Smooth muscle cell (in vitro differentiated cells): ENCODE results near the gene LRRN3. TPM values are rescaled to one million over a fixed set of nuclear protein-coding genes. Genes with fewer than 3 reads are reported as not detected.

ENCODE experiments used
- DNase-seq: peaks from one replicate; lab custom pipeline; 2025; ENCODE audit not compliant: unreplicated experiment; lab: John Stamatoyannopoulos, UW
- H2AFZ ChIP-seq: fragments of 200-600 bp; sonication (generic); 2 replicates; pipeline ENCODE4 v1.6.0; 2016; ENCODE audit warnings: antibody characterized with exemption, low read depth, mild to moderate bottlenecking
- H3F3A ChIP-seq: fragments of 200-600 bp; sonication (generic); 2 replicates; pipeline ENCODE4 v1.6.0; 2017; ENCODE audit warnings: antibody characterized with exemption, low read depth
- H3K27ac ChIP-seq: fragments of 200-600 bp; sonication (generic); 2 replicates; pipeline ENCODE4 v1.5.1; 2016; ENCODE audit warnings: low read depth, mild to moderate bottlenecking
- H3K27me3 ChIP-seq: fragments of 200-600 bp; sonication (generic); 2 replicates; pipeline ENCODE4 v1.6.1; 2016; ENCODE audit warnings: low read depth, mild to moderate bottlenecking
- H3K36me3 ChIP-seq: fragments of 200-600 bp; sonication (generic); 2 replicates; pipeline ENCODE4 v1.5.1; 2016; ENCODE audit warnings: low read depth
- H3K4me1 ChIP-seq: fragments of 200-600 bp; sonication (generic); 2 replicates; pipeline ENCODE4 v1.5.1; 2016; ENCODE audit warnings: low read depth
- H3K4me2 ChIP-seq: fragments of 200-600 bp; sonication (generic); 2 replicates; pipeline ENCODE4 v1.6.0; 2016; ENCODE audit warnings: mild to moderate bottlenecking
- H3K4me3 ChIP-seq: fragments of 200-600 bp; sonication (generic); 2 replicates; pipeline ENCODE4 v1.5.1; 2016; ENCODE audit warnings: mild to moderate bottlenecking
- H3K79me2 ChIP-seq: fragments of 200-600 bp; sonication (generic); 2 replicates; pipeline ENCODE4 v1.6.0; 2016; ENCODE audit warnings: low read depth, mild to moderate bottlenecking
- H3K9ac ChIP-seq: fragments of 200-600 bp; sonication (generic); 2 replicates; pipeline ENCODE4 v1.6.0; 2016; ENCODE audit warnings: low read depth
- H3K9me3 ChIP-seq: fragments of 200-600 bp; sonication (generic); replicated peaks from 2 replicates; pipeline ENCODE4 v1.5.1; 2016; ENCODE audit warnings: low read depth
- H4K20me1 ChIP-seq: fragments of 200-600 bp; sonication (generic); 2 replicates; pipeline ENCODE4 v1.6.0; 2016; ENCODE audit warnings: low read depth
- WGBS: methylation state at CpG from one replicate; pipeline ENCODE4 v1.1.7; 2016; ENCODE audit warnings: low lambda C conversion rate; 5-methylcytosine and 5-hydroxymethylcytosine counted together
- polyA plus RNA-seq: library from polyadenylated mRNA; unstranded; fragments of >200 nt; fragmentation: Nextera tagmentation; extraction: Ambion mirVana; gene quantifications from 2 replicates; pipeline ENCODE4 v1.2.1, GENCODE V29; 2016
- total RNA-seq: library from RNA; depleted of rRNA; stranded (reverse); fragments of >200 nt; gene quantifications from 2 replicates; pipeline ENCODE4 v1.2.3, GENCODE V29; 2014
- TF ChIP-seq, protein P1 (sequence below): fragments of 200-600 bp; sonication (generic); IDR thresholded peaks from 2 replicates; pipeline ENCODE4 v1.5.1; 2017; ENCODE audit warnings: borderline replicate concordance, mild to moderate bottlenecking, antibody characterized with exemption; ENCODE audit not compliant: insufficient read depth, poor library complexity, severe bottlenecking

Gene LRRN3
- total and polyA plus RNA-seq, 2 experiments from 2014 or later, result 4.5 to 5.8 TPM

DNA sequence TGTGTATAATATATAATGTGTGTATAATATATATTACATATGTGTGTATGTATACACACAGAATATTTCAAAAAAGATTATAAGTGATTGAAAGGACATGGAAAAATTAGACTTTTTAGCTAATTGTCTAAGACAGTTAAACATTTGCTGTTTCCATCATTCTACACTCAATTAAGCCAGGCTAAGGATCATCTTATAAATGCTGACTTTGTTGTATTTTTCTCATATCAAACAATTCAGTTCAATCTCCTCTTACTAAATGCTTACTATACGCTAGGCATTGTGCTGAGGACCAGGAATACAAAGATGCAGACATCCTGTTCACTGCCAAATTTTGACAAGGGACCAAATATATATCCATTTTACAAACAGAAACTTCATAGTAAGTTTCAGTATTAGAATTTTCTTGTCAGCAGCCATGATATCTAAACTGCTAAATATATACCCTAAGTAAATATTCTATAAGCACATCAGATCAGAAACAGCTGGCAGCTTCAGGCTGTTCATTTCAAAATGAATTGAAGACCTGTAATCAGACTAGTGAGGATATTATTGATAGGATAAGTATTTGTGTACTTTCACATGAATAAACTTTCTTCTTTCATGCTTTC is 10.3 kb upstream of the LRRN3 start:
- no peaks in the 10 kb centered on the region for H3K9me3 ChIP-seq
- TF ChIP-seq, protein P1, sequence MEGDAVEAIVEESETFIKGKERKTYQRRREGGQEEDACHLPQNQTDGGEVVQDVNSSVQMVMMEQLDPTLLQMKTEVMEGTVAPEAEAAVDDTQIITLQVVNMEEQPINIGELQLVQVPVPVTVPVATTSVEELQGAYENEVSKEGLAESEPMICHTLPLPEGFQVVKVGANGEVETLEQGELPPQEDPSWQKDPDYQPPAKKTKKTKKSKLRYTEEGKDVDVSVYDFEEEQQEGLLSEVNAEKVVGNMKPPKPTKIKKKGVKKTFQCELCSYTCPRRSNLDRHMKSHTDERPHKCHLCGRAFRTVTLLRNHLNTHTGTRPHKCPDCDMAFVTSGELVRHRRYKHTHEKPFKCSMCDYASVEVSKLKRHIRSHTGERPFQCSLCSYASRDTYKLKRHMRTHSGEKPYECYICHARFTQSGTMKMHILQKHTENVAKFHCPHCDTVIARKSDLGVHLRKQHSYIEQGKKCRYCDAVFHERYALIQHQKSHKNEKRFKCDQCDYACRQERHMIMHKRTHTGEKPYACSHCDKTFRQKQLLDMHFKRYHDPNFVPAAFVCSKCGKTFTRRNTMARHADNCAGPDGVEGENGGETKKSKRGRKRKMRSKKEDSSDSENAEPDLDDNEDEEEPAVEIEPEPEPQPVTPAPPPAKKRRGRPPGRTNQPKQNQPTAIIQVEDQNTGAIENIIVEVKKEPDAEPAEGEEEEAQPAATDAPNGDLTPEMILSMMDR, result no peak
- H3F3A ChIP-seq, result no peaks in the 10 kb centered on the region
- no peak for DNase-seq
- no peak overlapping the region for H3K4me3 ChIP-seq
- no peaks in the 10 kb centered on the region for H3K36me3 ChIP-seq
- H3K27ac ChIP-seq, result no peak overlapping the region
- no peaks in the 10 kb centered on the region for H3K79me2 ChIP-seq
- H3K27me3 ChIP-seq, result no peaks in the 10 kb centered on the region
- H4K20me1 ChIP-seq, result no peaks in the 10 kb centered on the region
- WGBS, result 97% methylated on average over 1 of the region's 1 CpG
- peaks cover 17% of the 10 kb centered on the region for H3K4me1 ChIP-seq
- H2AFZ ChIP-seq, result no peak overlapping the region
- no peak overlapping the region for H3K9ac ChIP-seq
- no peak overlapping the region for H3K4me2 ChIP-seq

DNA sequence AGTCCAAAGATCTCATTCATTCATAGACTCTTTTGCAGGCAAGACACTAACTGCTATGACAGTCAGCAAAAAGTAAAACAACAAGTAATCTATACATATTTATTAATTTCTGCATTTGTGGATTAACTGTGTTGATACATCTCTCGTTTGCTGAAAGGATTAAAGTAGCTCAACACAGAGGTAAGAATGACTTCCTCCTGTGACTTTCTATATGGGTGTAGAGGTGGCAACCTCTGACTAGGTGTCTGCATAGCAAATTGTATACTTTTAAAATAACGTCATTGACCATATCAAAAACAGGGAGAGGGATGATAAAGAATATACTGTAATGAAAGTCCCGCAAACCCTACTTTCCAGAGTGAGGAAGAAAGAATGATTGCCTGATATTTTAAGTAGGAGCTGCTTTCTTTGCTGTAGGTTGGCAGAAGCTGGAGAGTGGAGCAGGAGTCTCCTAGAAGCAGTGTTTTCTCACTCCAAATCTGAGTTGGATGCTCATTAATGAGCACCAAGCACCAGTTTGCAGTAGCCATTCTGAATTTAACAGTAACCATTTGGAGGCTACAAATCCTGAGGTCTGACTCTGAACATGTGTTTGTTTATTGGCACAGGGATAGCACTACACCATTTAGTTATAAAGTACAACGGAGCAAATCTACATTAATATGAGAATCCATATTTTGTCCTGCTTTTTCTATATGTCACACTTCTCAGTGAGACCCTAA is 9.2 kb upstream of the LRRN3 start:
- WGBS, result 91% methylated on average over 4 of the region's 4 CpGs
- Histone ChIP-seq H3K9me3 (no peaks in the 10 kb centered on the region), H3K36me3 (no peaks in the 10 kb centered on the region), H3K4me2 (peak overlapping the region; percentile 55), H3K79me2 (no peaks in the 10 kb centered on the region), H3K27ac (peak overlapping the region; percentile 87), H3F3A (no peaks in the 10 kb centered on the region), H3K27me3 (no peaks in the 10 kb centered on the region), H3K4me1 (peaks cover 17% of the 10 kb centered on the region), H3K4me3 (no peak overlapping the region), H2AFZ (peak overlapping the region; percentile 54), H4K20me1 (no peaks in the 10 kb centered on the region), H3K9ac (peak overlapping the region; percentile 75)
- no peak for DNase-seq
- TF ChIP-seq, protein P1, result no peak

DNA sequence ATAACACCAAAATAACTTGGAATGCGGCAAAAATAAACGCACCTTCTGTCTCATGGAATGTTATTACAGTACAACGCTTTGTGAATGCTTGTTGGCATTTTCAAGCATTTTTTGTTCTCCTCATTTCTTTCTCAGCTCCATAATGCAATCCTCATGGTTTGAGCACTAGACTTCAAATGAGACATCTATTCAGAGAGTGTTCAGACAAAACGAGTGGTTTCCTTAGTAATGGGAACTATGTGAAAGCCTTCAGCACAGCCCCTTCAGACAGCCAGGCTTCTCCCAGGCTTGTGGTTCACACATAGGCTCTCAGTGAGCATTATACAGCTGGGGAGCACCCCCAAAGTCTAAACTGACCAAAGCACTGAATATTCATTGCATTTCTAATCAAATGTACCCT is 8.6 kb upstream of the LRRN3 start:
- H3K27ac ChIP-seq, result peak overlapping the region; percentile 87
- WGBS, result 47% methylated on average over 4 of the region's 4 CpGs
- TF ChIP-seq, protein P1, result no peak
- H3K9me3 ChIP-seq, result no peaks in the 10 kb centered on the region
- DNase-seq, result no peak
- no peaks in the 10 kb centered on the region for H3K27me3 ChIP-seq
- peak overlapping the region; percentile 54 for H2AFZ ChIP-seq
- H3K4me1 ChIP-seq, result peaks cover 17% of the 10 kb centered on the region
- H3K79me2 ChIP-seq, result no peaks in the 10 kb centered on the region
- no peaks in the 10 kb centered on the region for H3F3A ChIP-seq
- no peaks in the 10 kb centered on the region for H3K36me3 ChIP-seq
- peak overlapping the region; percentile 55 for H3K4me2 ChIP-seq
- peak overlapping the region; percentile 75 for H3K9ac ChIP-seq
- no peak overlapping the region for H3K4me3 ChIP-seq
- H4K20me1 ChIP-seq, result no peaks in the 10 kb centered on the region
